Measurements from ENCODE around the gene TRHDE. TPM values are rescaled to one million over a fixed set of nuclear protein-coding genes. Genes with fewer than 3 reads are reported as not detected.

TRHDE gene
- total RNA-seq, 1 experiment from 2014 or later, result 43.7 TPM

- CTCF ChIA-PET, result no interaction called here
- H3K27me3 Mint-ChIP-seq (ENCODE audit: unreplicated experiment), result no peaks in the 10 kb centered on the region
- no peaks in the 10 kb centered on the region for H3K36me3 Mint-ChIP-seq (ENCODE audit: insufficient read depth, unreplicated experiment)
- peaks cover 5% of the 10 kb centered on the region for H3K9me3 Mint-ChIP-seq (ENCODE audit: low read depth, unreplicated experiment)
- no peak overlapping the region for H3K4me3 Mint-ChIP-seq (ENCODE audit: low read depth, unreplicated experiment)
- no peaks in the 10 kb centered on the region for H3K4me1 Mint-ChIP-seq (ENCODE audit: low read depth, unreplicated experiment)
- intact Hi-C loops (cut with micrococcal nuclease; ENCODE audit: unreplicated experiment), result no loop called here
- no peak for DNase-seq
- BruUV-seq (replicated peaks), result no TSS peak
- H3K27ac Mint-ChIP-seq (ENCODE audit: unreplicated experiment), result no peak overlapping the region
- TF ChIP-seq, protein P1, sequence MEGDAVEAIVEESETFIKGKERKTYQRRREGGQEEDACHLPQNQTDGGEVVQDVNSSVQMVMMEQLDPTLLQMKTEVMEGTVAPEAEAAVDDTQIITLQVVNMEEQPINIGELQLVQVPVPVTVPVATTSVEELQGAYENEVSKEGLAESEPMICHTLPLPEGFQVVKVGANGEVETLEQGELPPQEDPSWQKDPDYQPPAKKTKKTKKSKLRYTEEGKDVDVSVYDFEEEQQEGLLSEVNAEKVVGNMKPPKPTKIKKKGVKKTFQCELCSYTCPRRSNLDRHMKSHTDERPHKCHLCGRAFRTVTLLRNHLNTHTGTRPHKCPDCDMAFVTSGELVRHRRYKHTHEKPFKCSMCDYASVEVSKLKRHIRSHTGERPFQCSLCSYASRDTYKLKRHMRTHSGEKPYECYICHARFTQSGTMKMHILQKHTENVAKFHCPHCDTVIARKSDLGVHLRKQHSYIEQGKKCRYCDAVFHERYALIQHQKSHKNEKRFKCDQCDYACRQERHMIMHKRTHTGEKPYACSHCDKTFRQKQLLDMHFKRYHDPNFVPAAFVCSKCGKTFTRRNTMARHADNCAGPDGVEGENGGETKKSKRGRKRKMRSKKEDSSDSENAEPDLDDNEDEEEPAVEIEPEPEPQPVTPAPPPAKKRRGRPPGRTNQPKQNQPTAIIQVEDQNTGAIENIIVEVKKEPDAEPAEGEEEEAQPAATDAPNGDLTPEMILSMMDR (IDR thresholded peaks at IDR 0.05; ENCODE audit: unreplicated experiment), result no peak
Observed at GRCh38 chr12:72444125-72444524, 172.0 kb downstream of the TRHDE start.

DNA sequence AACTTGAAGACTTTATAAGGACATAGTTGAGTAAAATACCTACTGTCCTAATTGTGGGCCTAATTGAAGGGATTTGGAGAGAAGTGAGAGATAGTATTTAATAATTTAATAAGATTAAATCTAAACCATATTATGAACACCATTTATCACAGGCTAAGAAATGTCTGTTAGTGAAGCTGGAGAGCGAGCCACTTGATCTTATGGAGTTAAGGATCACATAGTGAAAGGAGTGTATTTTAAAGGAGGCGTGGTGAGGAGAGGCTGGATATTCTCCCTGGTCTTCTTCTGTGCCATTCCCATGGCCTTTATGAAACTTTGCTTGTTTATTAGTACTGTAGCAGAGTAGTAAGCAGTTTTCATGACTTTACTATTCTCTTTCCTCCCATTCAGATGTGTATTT lies 172.4 kb downstream of the TRHDE start:
- H3K36me3 Mint-ChIP-seq (ENCODE audit: insufficient read depth, unreplicated experiment), result no peaks in the 10 kb centered on the region
- H3K27me3 Mint-ChIP-seq (ENCODE audit: unreplicated experiment), result no peaks in the 10 kb centered on the region
- TF ChIP-seq, protein P1 (IDR thresholded peaks at IDR 0.05; ENCODE audit: unreplicated experiment), result no peak
- H3K27ac Mint-ChIP-seq (ENCODE audit: unreplicated experiment), result no peak overlapping the region
- BruUV-seq (replicated peaks), result no TSS peak
- intact Hi-C loops (cut with micrococcal nuclease; ENCODE audit: unreplicated experiment), result no loop called here
- H3K9me3 Mint-ChIP-seq (ENCODE audit: low read depth, unreplicated experiment), result peaks cover 4% of the 10 kb centered on the region
- H3K4me3 Mint-ChIP-seq (ENCODE audit: low read depth, unreplicated experiment), result no peak overlapping the region
- DNase-seq, result no peak
- no peaks in the 10 kb centered on the region for H3K4me1 Mint-ChIP-seq (ENCODE audit: low read depth, unreplicated experiment)
- CTCF ChIA-PET, result no interaction called here

DNA sequence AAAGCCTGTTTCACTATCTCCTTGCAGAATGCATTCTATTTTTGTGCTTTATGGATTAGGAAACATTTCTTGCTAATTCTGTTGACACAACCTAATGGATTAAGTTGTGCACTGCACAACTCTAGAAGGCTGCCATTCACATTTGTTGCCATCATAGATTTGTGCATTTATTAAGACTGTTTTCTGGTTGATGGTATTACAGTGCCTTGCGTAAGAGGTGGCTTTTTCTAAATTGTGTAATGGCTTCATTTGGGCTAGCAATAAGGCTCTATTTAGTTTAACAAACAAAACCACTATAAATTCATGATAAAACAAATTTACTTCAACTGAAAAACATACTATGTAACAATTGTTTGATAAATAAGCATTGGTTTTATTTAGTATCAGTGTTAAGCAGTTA lies 175.9 kb downstream of the TRHDE start:
- no peaks in the 10 kb centered on the region for H3K27me3 Mint-ChIP-seq (ENCODE audit: unreplicated experiment)
- H3K4me3 Mint-ChIP-seq (ENCODE audit: low read depth, unreplicated experiment), result no peak overlapping the region
- TF ChIP-seq, protein P1 (IDR thresholded peaks at IDR 0.05; ENCODE audit: unreplicated experiment), result no peak
- no peak overlapping the region for H3K27ac Mint-ChIP-seq (ENCODE audit: unreplicated experiment)
- intact Hi-C loops (cut with micrococcal nuclease; ENCODE audit: unreplicated experiment), result no loop called here
- no peak for DNase-seq
- no peaks in the 10 kb centered on the region for H3K4me1 Mint-ChIP-seq (ENCODE audit: low read depth, unreplicated experiment)
- no peaks in the 10 kb centered on the region for H3K36me3 Mint-ChIP-seq (ENCODE audit: insufficient read depth, unreplicated experiment)
- BruUV-seq (replicated peaks), result no TSS peak
- CTCF ChIA-PET, result no interaction called here
- peaks cover 14% of the 10 kb centered on the region for H3K9me3 Mint-ChIP-seq (ENCODE audit: low read depth, unreplicated experiment)

GRCh38 chr12:72448805-72449204 lies 176.6 kb downstream of the TRHDE start:
- CTCF ChIA-PET, result no interaction called here
- DNase-seq, result no peak
- TF ChIP-seq, protein P1 (IDR thresholded peaks at IDR 0.05; ENCODE audit: unreplicated experiment), result no peak
- Mint-ChIP-seq H3K27ac (ENCODE audit: unreplicated experiment) (no peak overlapping the region), H3K4me1 (ENCODE audit: low read depth, unreplicated experiment) (no peaks in the 10 kb centered on the region), H3K27me3 (ENCODE audit: unreplicated experiment) (no peaks in the 10 kb centered on the region), H3K4me3 (ENCODE audit: low read depth, unreplicated experiment) (no peak overlapping the region), H3K36me3 (ENCODE audit: insufficient read depth, unreplicated experiment) (no peaks in the 10 kb centered on the region), H3K9me3 (ENCODE audit: low read depth, unreplicated experiment) (peaks cover 17% of the 10 kb centered on the region)
- intact Hi-C loops (cut with micrococcal nuclease; ENCODE audit: unreplicated experiment), result no loop called here
- BruUV-seq (replicated peaks), result no TSS peak

Data from Calu3 (cell line).